Keratinocyte (primary cell): ENCODE results near the gene EXOSC6. TPM values are rescaled to one million over a fixed set of nuclear protein-coding genes. Genes with fewer than 3 reads are reported as not detected.
"Not testable (repeated sequence)": the region's sequence is repeated elsewhere in the genome, so short reads cannot be mapped to it uniquely, and the experiment has no call there.

ENCODE experiments used
- DNase-seq: peaks from one replicate; pipeline ENCODE4 v3.0.0-alpha.2; 2011; ENCODE audit warnings: low read depth, missing footprints, low spot score
- FAIRE-seq: peaks from 2 replicates; lab custom pipeline; 2011; peaks lifted over from hg19 to GRCh38; lab: Jason Lieb, UNC
- H2AFZ ChIP-seq: 2 replicates; pipeline ENCODE4 v1.6.0; 2012; ENCODE audit warnings: low read length, control low read depth, inconsistent platforms; ENCODE audit not compliant: control insufficient read depth
- H3K27ac ChIP-seq: 2 replicates; pipeline ENCODE4 v1.5.1; 2011; ENCODE audit warnings: low read length; ENCODE audit not compliant: control insufficient read depth, insufficient read depth
- H3K27me3 ChIP-seq: 3 replicates; pipeline ENCODE4 v1.6.0; 2011; ENCODE audit warnings: low read length; ENCODE audit not compliant: control insufficient read depth, insufficient read depth; ENCODE audit errors: extremely low read depth
- H3K36me3 ChIP-seq, 2 experiments: 2 replicates in 1 of 2; 3 replicates in 1 of 2; pipeline ENCODE4 v1.5.1; 2011; ENCODE audit warnings: low read length in 2 of 2, mild to moderate bottlenecking in 1 of 2; ENCODE audit not compliant: control insufficient read depth in 2 of 2, insufficient read depth in 2 of 2; ENCODE audit errors: extremely low read depth in 1 of 2
- H3K4me1 ChIP-seq: 3 replicates; pipeline ENCODE4 v1.5.1; 2011; ENCODE audit warnings: low read length; ENCODE audit not compliant: control insufficient read depth, insufficient read depth; ENCODE audit errors: extremely low read depth
- H3K4me2 ChIP-seq: 3 replicates; pipeline ENCODE4 v1.6.0; 2011; ENCODE audit warnings: low read depth, low read length; ENCODE audit not compliant: control insufficient read depth, insufficient read depth; ENCODE audit errors: extremely low read depth
- H3K4me3 ChIP-seq, 3 experiments: fragments of 200-600 bp in 1 of 3; sonication (generic) in 1 of 3; 2 replicates in 2 of 3; 3 replicates in 1 of 3; pipeline ENCODE4 v1.5.1; 2011 to 2016; ENCODE audit warnings: low read length in 3 of 3, mild to moderate bottlenecking in 3 of 3, control low read depth in 2 of 3, inconsistent platforms in 1 of 3, low read depth in 1 of 3, mixed read lengths in 1 of 3, mixed run types in 1 of 3, moderate library complexity in 1 of 3; ENCODE audit not compliant: control insufficient read depth in 2 of 3, insufficient read depth in 2 of 3; ENCODE audit errors: extremely low read depth in 1 of 3
- H3K79me2 ChIP-seq: 2 replicates; pipeline ENCODE4 v1.6.0; 2012; ENCODE audit warnings: low read length; ENCODE audit not compliant: control insufficient read depth, insufficient read depth
- H3K9ac ChIP-seq: 3 replicates; pipeline ENCODE4 v1.6.0; 2011; ENCODE audit warnings: low read length; ENCODE audit not compliant: control insufficient read depth, insufficient read depth; ENCODE audit errors: extremely low read depth
- H3K9me1 ChIP-seq: 3 replicates; pipeline ENCODE4 v1.6.0; 2011; ENCODE audit warnings: low read length; ENCODE audit not compliant: control insufficient read depth, insufficient read depth; ENCODE audit errors: extremely low read depth
- H3K9me3 ChIP-seq: 2 replicates; pipeline ENCODE4 v1.5.1; 2012; ENCODE audit warnings: low read depth, low read length; ENCODE audit not compliant: control insufficient read depth
- H4K20me1 ChIP-seq: 3 replicates; pipeline ENCODE4 v1.6.0; 2011; ENCODE audit warnings: low read length; ENCODE audit not compliant: control insufficient read depth, insufficient read depth; ENCODE audit errors: extremely low read depth
- CTCF ChIP-seq, 3 experiments: IDR thresholded peaks in 1 of 3; conservative IDR thresholded peaks in 1 of 3; optimal IDR thresholded peaks in 1 of 3; 2 replicates in 2 of 3; 3 replicates in 1 of 3; pipeline versions ENCODE3 to v1.5.1; 2011; ENCODE audit warnings: low read length in 3 of 3, mild to moderate bottlenecking in 3 of 3, moderate library complexity in 2 of 3, control low read depth in 1 of 3, inconsistent platforms in 1 of 3; ENCODE audit not compliant: insufficient read depth in 2 of 3; ENCODE audit errors: extremely low read depth in 1 of 3
- EZH2 ChIP-seq: IDR thresholded peaks from one replicate; pipeline ENCODE4 v1.6.1; 2012; ENCODE audit warnings: inconsistent platforms, mild to moderate bottlenecking, low read length, moderate library complexity
- dilution Hi-C: fragments of 300-500 bp; cut with MboI; formaldehyde crosslinking; loops from one replicate; pipeline ENCODE4 v1.7.0; 2020; ENCODE audit warnings: low sequenced_read_pairs; ENCODE audit not compliant: extremely low pct_ligation_motif_present
- polyA plus RNA-seq, 5 experiments: library from polyadenylated mRNA; depleted of rRNA in 3 of 5; stranded (reverse) in 3 of 5; stranded (forward) in 1 of 5; unstranded in 1 of 5; fragments of >200 nt; gene quantifications; 1 replicate in 1 of 5; 2 replicates in 3 of 5; 3 replicates in 1 of 5; pipeline versions ENCODE4 v1.2.1 to v1.2.3, GENCODE V29; 2011 to 2012; ENCODE audit warnings: missing spikeins in 2 of 5, low read depth in 1 of 5, low replicate concordance in 1 of 5

The EXOSC6 gene
- polyA plus RNA-seq, 1 donor (not counting 4 experiments of a cell fraction or from before 2014, with no cell fraction given) = 7.5 TPM

GRCh38 chr16:70267516-70267915 lies 15.8 kb upstream of the EXOSC6 start:
- Histone ChIP-seq H3K36me3 (peaks cover 37 to 41% of the 10 kb centered on the region in 2 experiments), H2AFZ (no peak overlapping the region), H3K4me2 (no peak overlapping the region), H3K9me3 (no peaks in the 10 kb centered on the region), H3K9ac (no peak overlapping the region), H3K79me2 (no peaks in the 10 kb centered on the region), H3K9me1 (no peaks in the 10 kb centered on the region), H3K4me1 (no peaks in the 10 kb centered on the region), H3K27ac (no peak overlapping the region), H3K27me3 (no peaks in the 10 kb centered on the region), H4K20me1 (no peaks in the 10 kb centered on the region), H3K4me3 (no peak overlapping the region)
- no peak for DNase-seq
- peak; percentile 17 for FAIRE-seq
- TF ChIP-seq CTCF (optimal IDR thresholded peaks at IDR 0.05 in 1 of 3, IDR thresholded peaks at IDR 0.05 in 1 of 3, conservative IDR thresholded peaks at IDR 0.05 in 1 of 3; ENCODE audit: extremely low read depth in 1 of 3, insufficient read depth in 2 of 3, low read length in 3 of 3) = peak; percentile 51 to 66 (median 60)
- TF ChIP-seq EZH2 = no peak
- dilution Hi-C loops = no loop called here

GRCh38 chr16:70259903-70260302 lies 8.2 kb upstream of the EXOSC6 start:
- H2AFZ ChIP-seq, H3K9me3 ChIP-seq, H4K20me1 ChIP-seq, H3K79me2 ChIP-seq, H3K9me1 ChIP-seq, H3K4me3 ChIP-seq, H3K27ac ChIP-seq, DNase-seq, H3K4me2 ChIP-seq, FAIRE-seq, H3K27me3 ChIP-seq, H3K4me1 ChIP-seq, dilution Hi-C loops, H3K9ac ChIP-seq: not testable (repeated sequence)
- peaks cover 51 to 57% of the 10 kb centered on the region in 2 experiments for H3K36me3 ChIP-seq

GRCh38 chr16:70258946-70259345 lies 7.2 kb upstream of the EXOSC6 start:
- Histone ChIP-seq H3K4me3 (no peak overlapping the region), H3K36me3 (peaks cover 48 to 58% of the 10 kb centered on the region in 2 experiments), H4K20me1 (peaks cover 4% of the 10 kb centered on the region), H3K9ac (no peak overlapping the region), H3K9me1 (peaks cover 2% of the 10 kb centered on the region), H3K9me3 (no peaks in the 10 kb centered on the region), H3K27me3 (no peaks in the 10 kb centered on the region), H3K27ac (no peak overlapping the region), H3K4me2 (no peak overlapping the region), H3K79me2 (no peaks in the 10 kb centered on the region), H3K4me1 (no peaks in the 10 kb centered on the region), H2AFZ (no peak overlapping the region)
- dilution Hi-C loops = no loop called here
- DNase-seq (no peak), FAIRE-seq (no peak)
- no peak for TF ChIP-seq CTCF (optimal IDR thresholded peaks at IDR 0.05 in 1 of 3, IDR thresholded peaks at IDR 0.05 in 1 of 3, conservative IDR thresholded peaks at IDR 0.05 in 1 of 3; ENCODE audit: extremely low read depth in 1 of 3, insufficient read depth in 2 of 3, low read length in 3 of 3)
- no peak for TF ChIP-seq EZH2
